HG03103 (cell line): ENCODE measurements around the gene AUTS2.
"Not testable (repeated sequence)": the region's sequence is repeated elsewhere in the genome, so short reads cannot be mapped to it uniquely, and the experiment has no call there.

Experiments used
- ATAC-seq: cut with Tn5 transposase; IDR thresholded peaks from one replicate; pipeline ENCODE4 v1.9.1; 2021; ENCODE audit warnings: low read depth; ENCODE audit not compliant: unreplicated experiment

Gene AUTS2

DNA sequence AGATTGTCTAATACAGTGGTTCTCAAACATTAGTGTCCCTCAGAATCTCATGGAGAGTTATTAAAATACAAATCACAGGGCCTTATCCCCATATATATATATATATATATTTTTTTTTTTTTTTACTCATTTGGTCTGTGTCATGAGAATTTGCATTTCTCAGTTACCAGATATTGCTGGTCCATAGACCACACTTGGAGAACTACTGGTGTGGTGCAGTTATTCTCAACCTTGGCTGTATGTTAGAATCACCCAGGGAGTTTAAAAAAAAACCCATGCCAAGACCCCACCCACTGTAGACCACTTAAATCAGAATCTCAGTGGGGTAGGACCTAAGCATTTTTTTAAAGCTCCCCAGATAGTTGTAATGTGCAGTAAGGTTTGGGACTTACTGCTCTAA, 179.9 kb downstream of the AUTS2 start:
- ATAC-seq, result no peak

DNA sequence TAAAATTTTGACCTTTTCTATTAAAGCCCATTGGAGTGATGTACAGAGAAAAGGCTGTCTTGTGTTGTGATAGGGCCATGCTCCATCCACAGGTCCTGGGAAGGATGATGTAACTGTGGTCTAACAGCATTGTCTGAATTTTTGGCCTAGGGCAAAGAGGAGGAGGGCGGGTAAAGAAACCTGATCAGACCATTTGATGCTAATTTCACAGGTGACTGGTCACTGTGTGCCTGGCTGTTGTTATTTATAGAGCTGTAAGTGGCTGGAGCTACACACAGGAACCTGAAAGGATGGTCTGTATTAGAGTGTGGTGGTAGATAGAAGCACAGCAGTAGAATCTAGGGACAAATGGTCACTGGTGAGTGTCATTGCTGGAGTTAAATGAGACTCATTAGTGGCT, 182.1 kb downstream of the AUTS2 start:
- ATAC-seq, result no peak

DNA sequence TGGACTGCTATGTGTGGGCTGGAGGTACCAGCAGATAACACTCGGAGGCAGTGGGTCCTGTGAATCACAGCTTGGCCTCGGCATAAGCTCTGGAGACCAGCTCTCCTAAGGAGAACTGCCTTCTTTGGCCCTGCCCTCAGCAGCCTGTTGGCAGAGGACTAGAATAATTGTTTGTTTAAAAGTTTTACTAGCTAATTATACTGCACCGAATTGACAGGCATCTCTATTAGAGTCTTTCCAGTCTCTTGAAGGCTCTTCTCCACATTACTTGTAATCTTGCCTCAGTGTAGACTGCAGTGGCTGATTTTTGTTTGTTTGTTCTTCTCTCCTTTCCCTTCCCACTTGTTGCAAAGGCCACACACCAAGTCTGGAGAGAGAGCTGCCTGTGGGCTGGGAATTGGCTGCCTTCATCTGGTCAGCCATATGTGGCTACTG, 183.2 kb downstream of the AUTS2 start:
- ATAC-seq, result no peak

DNA sequence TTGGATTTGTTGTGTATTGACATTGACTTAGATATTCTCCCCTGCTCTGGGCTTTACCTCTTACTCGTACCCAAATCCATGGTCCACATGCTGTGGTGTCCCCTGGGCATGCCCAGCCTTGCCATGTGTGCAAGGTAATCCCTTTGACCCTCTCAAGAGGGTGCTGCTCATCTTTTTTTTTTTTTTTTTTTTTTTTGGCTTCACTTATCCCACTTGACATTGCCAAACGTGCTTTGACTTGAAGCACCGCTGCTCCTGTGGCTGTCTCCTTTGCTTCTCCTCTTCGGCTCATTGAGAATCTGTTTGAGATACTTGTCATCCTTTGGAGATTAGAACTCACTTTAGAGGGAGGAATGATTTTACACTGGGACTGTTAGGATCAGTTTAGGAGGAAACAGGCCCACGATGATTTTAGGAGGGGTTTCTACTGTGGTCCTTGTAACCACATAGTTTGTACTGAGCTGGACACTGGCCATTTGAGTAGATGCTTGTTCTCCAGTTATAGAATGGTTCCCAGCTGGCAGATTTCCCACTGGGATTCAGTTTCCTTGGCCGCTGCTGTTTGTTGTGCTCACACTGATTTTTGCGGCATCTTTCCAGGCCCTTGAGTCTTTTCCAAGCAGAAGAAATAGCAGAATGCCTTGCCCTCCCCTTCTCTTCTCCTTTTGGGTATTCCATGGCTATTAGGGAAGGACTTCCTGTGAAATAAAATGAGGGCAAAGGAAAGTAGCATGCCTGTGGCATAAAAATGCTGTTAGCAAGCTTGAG, 184.8 kb downstream of the AUTS2 start:
- no peak for ATAC-seq

DNA sequence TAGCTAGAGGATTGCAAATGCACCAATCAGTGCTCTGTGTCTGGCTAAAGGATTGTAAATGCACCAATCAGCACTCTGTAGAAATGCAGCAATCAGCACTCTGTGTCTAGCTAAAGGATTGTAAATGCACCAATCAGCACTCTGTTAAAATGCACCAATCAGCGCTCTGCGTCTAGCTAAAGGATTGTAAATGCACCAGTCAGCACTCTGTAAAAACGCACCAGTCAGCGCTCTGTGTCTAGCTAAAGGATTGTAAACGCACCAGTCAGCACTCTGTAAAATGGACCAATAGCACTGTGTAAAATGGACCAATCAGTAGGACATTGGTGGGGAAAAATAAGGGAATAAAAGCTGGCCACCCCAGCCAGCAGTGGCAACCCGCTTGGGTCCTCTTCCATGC, 187.9 kb downstream of the AUTS2 start:
- ATAC-seq, result not testable (repeated sequence)

DNA sequence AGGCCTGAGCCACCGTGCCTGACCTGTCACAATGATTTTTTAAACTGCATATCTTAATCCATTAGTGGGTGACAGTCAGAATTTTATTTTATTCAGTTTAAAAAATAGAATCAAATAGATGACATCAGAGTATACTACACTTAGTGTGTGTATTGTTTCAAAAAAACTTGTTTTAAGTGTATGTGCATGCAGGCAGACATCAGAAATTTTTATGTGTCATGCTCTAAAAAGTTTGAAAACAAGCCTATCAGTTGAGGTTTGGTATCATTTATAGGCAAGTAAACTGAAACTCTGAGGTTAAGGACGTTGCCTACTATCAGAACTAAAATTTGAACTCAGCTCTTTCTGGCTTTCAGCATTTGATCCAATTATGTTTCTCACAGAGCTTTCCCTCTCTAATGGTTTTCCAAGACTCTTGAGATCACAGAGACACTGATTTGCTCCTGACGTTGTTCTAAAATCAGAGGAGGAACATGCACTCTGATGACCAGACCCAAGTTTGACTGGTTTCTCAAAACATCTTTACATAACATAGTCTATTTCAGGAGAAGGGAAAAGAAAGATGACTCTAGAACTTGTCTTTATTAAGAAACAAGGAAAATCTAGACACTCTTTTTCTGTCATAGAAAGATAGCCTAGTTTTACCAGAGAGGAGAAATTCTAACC, 188.6 kb downstream of the AUTS2 start:
- no peak for ATAC-seq

DNA sequence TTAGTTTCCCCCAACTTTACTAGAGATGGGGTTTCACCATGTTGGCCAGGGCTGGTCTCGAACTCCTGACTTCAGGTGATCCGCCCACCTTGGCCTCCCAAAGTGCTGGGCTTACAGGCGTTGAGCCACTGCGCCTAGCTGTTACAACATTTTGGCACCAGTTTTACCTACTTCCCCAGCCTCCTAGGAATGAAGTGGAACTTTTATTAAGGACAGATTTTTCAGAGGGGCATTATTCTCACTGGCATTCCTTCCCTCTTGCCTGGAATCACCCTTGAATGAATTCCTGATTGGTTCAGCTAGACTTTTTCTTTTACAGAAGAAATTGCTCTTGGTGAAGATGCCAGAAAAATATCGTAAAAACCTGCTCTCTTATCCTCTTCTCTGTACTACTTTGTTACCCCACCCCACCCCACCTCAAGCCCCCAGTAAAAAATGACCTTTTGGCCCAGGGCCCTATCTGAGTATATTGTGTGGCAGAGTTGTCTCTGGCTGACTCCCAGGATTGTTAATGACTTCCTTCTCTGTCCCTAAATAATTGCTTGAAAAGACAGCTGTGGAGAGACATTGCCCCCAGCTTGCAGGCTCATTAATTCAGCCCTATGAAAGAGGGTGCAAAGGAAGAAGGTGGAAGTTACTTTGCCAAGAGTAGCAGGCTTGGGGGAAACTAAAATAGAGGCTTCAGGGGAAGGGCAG, 189.6 kb downstream of the AUTS2 start:
- no peak for ATAC-seq

DNA sequence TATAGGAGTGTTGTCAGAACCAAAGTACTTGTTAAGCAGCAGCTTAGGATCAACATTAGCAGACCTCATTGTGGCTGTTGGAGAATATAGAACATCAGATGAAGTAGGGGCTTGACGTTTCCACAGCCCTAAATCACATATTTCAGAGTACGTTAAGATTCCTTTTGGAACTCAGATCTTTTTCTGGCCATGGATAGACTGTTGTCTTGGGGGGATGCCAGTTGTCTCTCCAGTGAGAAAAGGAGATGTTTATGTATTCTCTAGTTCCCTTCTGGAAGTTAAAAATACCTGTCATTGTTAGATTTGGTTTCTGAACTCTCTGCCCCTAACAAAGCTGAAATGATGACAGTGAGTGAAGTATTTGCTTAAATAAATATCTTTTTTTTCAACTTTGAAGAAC, 191.3 kb downstream of the AUTS2 start:
- no peak for ATAC-seq

DNA sequence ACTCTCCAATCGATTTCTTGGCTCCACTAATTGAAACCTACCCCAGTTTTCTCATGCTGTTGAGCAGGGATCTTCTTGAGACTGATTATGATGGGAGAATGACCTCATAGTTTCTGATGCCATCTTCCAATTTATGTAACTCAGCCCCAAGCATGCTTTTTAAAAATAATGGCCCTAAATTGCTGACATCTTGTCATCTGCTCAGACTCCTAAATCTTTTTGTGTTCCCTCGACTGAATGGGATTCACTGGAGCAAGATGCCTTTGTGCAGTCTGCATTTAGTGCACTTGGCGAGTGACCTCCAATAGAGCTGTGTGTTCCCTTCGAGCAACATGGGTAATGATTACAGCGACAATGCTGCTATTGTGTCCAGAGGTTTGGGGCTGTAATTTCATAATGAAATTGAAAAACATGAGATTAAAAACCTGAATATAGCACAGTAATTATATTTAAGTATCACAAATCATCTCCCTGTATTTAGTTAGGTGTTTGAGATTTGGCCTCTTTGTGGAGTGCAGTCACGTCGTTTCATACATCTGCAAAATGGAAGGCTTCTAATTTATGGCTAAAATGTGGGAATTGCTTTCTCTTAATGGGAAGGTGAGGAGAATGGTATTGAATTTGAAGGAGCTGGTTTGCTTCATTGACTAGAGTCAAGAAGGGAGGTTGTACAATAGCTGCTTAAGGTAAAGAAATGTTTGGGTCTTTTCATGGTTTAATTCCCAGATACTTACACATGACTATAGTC, 192.9 kb downstream of the AUTS2 start:
- no peak for ATAC-seq

DNA sequence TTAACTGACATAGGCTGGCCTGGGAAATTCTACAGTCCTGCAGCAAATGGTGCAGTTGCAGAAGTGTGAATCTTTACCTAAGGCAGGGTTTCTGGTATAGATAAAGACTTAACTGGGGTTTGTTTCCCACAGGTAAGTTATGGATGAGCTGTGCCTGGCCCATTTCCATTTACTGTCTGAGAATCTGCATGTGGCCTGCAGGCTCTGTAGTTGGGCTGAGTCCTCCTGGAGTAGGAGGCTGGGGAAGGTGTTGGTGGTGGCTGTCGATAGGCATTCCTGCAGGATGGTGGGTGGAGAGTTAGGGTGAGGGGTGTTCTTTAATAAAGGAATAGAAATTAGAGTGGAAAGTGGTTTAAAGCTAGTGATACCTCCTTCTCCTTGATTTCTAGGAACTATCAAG, 193.5 kb downstream of the AUTS2 start:
- no peak for ATAC-seq

DNA sequence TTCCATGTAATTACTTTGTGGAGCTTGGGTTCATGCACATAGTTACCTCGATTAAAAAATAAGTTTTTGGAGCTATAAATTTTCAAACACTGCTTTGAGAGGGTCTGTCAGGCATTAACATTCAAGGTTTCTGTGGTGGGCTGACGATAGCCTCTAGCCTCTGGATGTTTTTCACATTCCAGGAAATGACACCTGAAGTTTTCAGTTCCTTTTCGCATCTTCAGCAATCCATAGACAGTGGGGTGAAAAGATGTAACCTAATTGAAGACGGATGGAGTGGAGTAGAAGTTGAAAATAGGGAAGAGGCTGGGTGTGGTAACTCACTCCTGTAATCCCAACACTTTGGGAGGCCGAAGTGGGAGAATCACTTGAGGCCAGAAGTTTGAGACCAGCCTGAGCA, 197.7 kb downstream of the AUTS2 start:
- no peak for ATAC-seq

DNA sequence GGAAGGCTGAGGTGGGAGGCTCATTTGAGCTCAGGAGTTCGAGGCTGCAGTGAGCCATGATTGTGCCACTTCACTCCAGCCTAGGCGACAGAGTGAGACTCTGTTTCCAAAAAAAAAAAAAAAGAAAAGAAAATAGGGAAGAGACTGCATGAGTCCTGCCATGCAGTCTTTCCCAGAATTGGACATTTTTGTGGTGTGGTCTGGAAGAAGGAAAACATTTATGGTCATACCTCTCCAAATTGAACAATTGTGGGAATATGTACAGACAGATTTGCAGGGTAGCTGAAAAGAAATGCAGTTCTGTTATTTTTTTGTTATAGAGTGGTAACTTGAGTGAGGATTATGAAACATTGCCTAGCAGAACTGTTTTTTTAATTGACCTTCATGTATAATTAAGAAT, 198.1 kb downstream of the AUTS2 start:
- no peak for ATAC-seq

DNA sequence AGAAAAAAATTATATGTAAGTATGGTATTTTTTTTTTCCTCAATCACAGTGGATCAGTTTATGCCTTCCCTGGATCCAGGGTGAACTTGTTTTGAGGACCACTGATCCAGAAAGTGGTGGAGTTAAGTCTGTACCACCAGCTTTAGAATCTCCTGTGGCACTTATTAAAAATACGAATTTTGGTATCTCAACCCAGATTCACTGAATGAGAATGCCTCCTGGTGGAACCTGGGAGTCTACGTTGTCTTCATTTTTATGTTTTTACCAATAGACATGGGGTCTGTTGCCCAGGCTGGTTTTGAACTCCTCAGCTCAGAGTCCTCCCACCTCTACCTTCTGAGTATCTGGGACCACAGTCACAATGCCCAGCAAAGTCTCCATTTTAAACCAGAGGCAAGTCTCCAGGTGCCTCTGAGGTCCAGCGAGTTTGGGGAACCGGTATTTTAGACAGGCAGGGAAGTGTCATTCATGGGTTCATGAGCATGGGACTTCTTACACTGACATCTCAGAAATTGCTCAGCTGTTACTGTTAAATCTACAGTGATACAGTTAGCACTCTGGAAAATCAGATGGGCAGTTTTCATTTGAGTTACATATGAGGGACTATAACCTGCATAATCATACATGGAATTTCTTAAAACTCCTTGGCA, 200.9 kb downstream of the AUTS2 start:
- ATAC-seq, result no peak

DNA sequence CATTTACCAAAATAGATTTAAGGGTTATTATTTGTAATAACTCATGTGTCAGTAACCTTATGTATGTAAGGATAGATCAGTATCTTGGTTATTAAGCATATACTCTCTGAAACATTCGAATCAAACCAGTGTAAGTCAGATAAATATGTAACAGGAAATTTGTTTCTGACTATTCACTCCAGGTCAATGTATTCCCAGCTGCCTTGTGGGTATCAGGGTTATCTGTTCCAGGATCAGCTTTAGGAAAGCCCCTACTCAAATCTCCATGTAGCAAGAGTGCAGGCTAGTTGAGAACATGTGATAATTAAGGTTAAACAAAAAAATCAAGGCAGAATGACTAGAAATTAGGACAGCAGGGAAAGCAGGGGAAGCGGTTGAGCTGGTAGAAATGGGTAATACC, 201.7 kb downstream of the AUTS2 start:
- no peak for ATAC-seq

DNA sequence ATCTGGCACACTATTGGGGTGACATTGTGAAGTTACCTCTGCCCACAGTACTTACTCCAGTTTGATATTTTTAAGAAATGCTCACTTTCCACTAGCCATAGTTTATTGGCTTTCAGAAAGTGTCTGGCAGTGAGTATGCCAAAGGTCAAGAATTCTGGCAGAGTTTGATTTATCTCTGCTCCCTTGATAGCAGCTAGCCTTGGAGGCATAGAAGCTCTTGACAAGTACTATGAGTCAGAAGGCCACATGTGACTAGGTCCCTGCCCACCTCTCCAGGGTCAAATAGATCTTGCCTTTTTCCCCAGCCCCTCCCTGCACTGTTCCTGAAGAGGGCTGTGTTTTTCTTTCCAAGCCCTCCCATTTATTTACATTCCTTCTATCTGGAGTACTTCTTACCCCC, 202.2 kb downstream of the AUTS2 start:
- ATAC-seq, result no peak

DNA sequence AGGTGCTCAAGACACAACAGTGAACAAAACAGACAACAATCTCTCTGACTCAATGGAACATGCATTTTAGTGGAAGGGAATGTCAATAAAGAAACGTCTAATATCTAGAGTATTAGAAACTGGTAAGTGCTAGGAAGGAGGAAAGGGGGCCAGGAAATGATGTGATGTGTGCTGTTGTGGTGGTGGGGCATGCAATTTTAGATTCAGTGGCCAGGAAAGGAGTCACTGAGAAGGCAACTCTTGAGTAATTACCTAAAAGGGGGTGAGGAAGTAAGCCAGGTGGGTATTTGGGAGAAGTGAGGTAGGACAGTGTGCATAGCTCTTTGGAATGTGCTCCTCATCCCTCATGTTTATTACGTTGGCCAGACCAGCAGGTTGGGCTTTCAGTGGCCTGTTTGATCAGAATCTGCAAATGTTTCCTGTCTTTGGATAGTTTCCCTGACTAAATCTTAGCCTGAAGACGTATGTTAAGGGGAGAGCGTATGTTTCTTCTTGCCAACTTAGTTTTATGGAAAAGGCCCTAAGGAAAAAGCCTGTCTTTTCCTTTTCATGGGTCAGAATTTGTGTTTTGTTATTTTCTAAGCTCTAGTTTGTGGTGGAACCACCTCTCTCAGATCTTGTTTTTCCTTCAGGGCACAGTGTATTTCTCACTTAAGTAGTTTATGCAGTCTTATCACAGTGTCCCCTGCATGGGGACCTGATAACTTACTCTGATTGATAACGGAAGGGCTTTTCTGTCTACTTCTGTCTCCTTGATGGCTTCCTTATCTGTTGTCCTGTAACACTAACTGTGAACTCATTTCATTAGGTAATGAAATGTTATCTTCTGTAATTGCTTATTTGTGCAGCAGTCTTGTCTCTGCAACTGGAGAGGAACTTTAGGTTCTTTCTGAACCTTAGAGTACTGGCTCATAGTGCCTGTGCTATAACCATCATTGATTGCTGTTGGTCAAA, 203.7 kb downstream of the AUTS2 start:
- no peak for ATAC-seq

DNA sequence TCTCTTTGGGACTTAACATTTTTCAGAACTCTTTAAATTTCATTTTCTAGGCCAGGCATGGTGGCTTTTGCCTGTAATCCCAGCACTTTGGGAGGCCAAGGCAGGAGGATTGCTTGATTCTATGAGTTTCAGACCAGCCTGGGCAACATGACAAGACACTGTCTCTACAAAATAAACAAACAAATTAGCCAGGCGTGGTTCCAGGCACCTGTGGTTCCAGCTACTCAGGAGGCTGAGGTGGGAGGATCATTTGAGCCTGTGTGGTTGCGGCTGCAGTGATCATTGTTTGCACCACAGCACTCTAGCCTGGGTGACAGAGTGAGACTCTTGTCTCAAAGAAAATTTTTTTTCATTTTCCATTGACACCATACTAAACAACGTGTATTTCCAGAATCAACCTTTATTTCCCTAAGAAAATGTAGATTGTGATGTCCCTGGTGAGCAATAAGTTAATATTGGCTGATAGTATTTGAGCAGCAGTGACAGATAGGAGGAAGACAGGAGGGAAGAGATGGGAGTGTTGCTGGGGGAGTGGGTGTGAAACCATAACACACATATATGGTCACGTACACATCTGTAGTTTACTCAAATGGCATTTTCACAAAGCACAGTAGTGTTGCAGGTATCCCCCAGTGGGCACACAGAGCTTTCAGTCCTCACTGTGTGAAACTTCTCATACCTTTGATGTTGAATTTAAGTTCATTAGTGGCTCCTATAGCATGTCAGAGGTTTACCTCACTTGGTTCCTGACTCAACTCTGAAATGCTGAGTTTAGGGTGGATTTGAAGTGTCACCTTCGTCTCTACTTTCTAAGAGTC, 205.6 kb downstream of the AUTS2 start:
- ATAC-seq, result peak; percentile 81

DNA sequence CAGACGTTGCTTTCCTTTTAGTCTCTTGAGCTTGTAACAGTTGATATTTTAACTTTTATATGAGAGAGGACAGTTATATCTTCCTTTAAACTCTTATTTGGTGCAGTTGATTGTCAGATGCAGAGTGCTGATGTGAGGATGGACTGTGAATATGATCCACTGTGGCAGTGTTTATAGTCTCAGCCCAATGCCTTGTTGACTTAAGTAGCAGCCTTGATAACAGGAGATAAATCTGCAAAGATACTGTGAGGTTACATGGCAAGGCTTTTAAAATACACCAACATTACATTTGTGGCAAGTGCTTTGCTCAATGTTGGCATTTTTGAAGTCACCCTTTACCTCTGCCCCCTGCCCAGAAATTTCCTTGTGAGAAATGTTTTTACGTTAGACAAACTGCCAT, 206.7 kb downstream of the AUTS2 start:
- ATAC-seq, result no peak

DNA sequence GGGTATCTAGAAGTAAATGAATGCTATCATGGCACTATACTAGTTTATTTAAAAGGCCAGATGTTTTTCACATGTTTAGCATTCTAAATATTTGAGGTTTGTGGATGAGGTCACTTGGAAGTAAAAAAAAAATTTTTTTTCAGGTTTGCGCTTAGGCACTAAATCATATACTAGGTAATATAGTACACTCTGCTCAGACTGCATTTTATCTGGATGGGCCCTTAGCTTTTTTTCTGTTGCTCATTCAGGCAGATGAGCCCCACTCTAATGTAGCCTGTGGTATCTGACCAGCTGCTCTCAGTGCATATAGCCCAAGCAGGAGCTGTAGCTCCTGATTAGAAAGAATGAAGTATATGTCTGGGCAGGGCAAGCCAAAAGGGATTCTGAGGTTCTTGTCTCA, 210.1 kb downstream of the AUTS2 start:
- ATAC-seq, result no peak
